ENCODE results near the gene OR2H2. TPM values are rescaled to one million over a fixed set of nuclear protein-coding genes. Genes with fewer than 3 reads are reported as not detected.

Gene OR2H2
- not detected for polyA plus RNA-seq (2013, experiment 1 of 2)
- polyA plus RNA-seq (2013, experiment 2 of 2): not detected

DNA sequence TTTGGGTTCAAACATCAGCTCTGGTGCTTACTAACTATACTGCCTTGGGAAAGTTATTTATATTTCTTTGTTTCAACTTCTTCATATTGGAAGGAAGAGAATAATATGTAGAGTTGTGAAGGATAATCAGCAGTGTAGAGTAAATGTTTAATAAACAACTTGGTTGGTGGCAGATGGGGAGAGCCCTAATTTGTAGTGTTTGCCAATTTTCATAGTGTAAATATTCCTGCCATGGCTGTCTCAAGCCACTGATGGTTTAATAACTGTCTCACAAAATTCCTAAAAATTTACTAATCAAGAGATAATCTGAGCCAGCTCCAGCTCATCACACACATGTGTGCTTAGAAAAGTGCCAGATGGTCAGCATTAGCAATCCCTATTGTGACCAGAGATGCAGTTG is at the start of gene OR2H2:
TSS of gene OR2H2 (plus strand) at position 301 of the 400 bp plus-strand sequence. CDS start 2,824 bp downstream, outside the sequence.
- H3K27ac ChIP-seq (ENCODE audit: low read depth, low read length): no peak within 1 kb of the TSS

DNA sequence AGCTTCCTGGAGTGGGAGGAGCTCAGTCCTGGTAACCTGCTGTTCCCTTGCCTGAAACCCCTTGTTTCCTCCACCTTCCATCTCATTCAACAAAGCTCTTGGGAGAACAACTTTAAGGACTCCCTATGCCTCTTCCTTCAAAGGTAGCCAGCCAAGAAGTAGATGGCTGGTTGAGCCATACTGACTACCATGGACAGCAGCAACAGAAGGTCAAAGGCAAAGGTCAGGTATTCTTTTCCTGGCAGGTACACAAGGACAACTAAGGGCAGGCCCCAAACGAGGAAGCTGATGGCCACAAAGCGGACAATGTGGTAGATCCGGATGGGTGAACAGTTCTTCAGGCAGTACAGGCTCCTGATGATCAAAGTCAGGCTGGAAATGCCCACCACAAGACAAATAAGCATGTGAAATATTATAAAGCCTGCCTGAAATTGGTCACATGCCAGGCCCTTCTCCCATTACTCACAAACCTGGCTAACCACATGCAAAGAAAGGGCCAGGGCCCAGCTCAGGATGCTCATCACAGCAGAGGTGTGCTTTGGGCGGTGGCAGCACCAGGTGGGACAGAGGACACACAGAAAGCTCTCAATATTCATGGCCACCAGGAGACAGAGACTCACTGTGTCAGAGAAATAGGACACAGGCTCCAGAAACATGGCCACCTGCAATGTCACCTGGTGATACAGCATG is 47.1 kb upstream of the OR2H2 start:
- WGBS: 80% methylated on average over 4 of the region's 4 CpGs
- H3K4me1 ChIP-seq (ENCODE audit: insufficient read depth, low read length): no peaks in the 10 kb centered on the region
- no peaks in the 10 kb centered on the region for H3K9me3 ChIP-seq (ENCODE audit: insufficient read depth, low read depth, low read length)
- no peaks in the 10 kb centered on the region for H3K27me3 ChIP-seq (ENCODE audit: insufficient read depth, low read length)
- H3K36me3 ChIP-seq (ENCODE audit: insufficient read depth, low read length): no peaks in the 10 kb centered on the region
- no peak overlapping the region for H3K4me3 ChIP-seq (ENCODE audit: low read length)
- H3K9ac ChIP-seq (ENCODE audit: low read depth, low read length): no peak overlapping the region
- no peak overlapping the region for H3K27ac ChIP-seq (ENCODE audit: low read depth, low read length)

More for the DNA sequence above, at the start of gene OR2H2:
- Histone ChIP-seq H3K36me3 (ENCODE audit: insufficient read depth, low read length) (no peaks in the 10 kb centered on the region), H3K4me3 (ENCODE audit: low read length) (no peak within 1 kb of the TSS), H3K9me3 (ENCODE audit: insufficient read depth, low read depth, low read length) (no peaks in the 10 kb centered on the region), H3K27me3 (ENCODE audit: insufficient read depth, low read length) (no peaks in the 10 kb centered on the region), H3K9ac (ENCODE audit: low read depth, low read length) (no peak within 1 kb of the TSS), H3K4me1 (ENCODE audit: insufficient read depth, low read length) (no peaks in the 10 kb centered on the region)

DNA sequence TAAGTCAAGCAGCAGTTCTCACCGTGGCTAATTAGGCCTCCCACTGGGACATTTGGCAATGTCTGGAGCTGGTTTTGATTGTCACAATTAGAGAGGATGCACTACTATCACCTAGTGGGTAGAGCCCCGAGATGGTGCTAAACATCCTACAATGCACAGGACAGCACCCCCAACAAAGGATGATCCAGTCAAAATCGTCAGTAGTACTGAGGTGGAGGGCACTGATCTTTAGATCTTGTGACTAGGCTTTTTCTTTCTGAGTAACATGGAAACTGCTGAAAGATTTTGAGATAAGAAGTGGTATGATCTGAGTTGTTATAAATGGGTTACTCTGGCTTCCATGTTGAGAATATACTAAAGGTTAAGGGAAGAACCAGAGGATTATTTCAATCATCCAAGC is 37.3 kb upstream of the OR2H2 start:
- Histone ChIP-seq H3K27ac (ENCODE audit: low read depth, low read length) (no peak overlapping the region), H3K36me3 (ENCODE audit: insufficient read depth, low read length) (no peaks in the 10 kb centered on the region), H3K9ac (ENCODE audit: low read depth, low read length) (no peak overlapping the region), H3K27me3 (ENCODE audit: insufficient read depth, low read length) (peaks cover 26% of the 10 kb centered on the region), H3K4me1 (ENCODE audit: insufficient read depth, low read length) (no peaks in the 10 kb centered on the region), H3K4me3 (ENCODE audit: low read length) (no peak overlapping the region), H3K9me3 (ENCODE audit: insufficient read depth, low read depth, low read length) (no peaks in the 10 kb centered on the region)
- 74% methylated on average over 3 of the region's 3 CpGs for WGBS

DNA sequence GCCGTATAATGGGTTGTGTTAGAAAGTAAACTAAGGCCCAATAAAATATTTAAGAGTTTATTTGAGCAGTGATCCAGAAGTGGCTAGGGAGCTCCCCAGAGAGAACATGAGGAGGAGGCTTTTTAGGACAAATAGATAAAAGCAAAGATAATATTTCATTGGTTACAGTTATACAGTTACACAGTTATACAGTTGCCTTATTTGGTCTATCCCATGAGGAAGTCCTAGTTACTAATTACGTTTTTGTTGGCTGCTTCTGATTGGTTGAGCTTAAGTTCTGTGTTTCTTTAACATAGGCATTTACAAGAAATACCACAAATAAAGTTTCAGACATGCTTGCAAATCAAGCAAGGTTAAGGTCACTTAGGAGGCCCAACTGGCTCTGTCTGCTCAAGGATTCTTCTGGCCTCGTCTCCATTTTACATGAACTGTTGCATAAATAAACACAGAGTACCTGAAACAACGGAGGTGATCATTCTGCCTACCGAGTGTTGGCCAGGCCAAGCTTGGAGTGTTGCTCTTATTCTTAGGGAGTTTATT is 32.3 kb upstream of the OR2H2 start:
- Histone ChIP-seq H3K27ac (ENCODE audit: low read depth, low read length) (no peak overlapping the region), H3K4me1 (ENCODE audit: insufficient read depth, low read length) (peaks cover 6% of the 10 kb centered on the region), H3K9ac (ENCODE audit: low read depth, low read length) (no peak overlapping the region), H3K27me3 (ENCODE audit: insufficient read depth, low read length) (peaks cover 74% of the 10 kb centered on the region), H3K9me3 (ENCODE audit: insufficient read depth, low read depth, low read length) (no peaks in the 10 kb centered on the region), H3K36me3 (ENCODE audit: insufficient read depth, low read length) (no peaks in the 10 kb centered on the region), H3K4me3 (ENCODE audit: low read length) (peak overlapping the region; percentile 52)
- 46% methylated on average over 5 of the region's 5 CpGs for WGBS

DNA sequence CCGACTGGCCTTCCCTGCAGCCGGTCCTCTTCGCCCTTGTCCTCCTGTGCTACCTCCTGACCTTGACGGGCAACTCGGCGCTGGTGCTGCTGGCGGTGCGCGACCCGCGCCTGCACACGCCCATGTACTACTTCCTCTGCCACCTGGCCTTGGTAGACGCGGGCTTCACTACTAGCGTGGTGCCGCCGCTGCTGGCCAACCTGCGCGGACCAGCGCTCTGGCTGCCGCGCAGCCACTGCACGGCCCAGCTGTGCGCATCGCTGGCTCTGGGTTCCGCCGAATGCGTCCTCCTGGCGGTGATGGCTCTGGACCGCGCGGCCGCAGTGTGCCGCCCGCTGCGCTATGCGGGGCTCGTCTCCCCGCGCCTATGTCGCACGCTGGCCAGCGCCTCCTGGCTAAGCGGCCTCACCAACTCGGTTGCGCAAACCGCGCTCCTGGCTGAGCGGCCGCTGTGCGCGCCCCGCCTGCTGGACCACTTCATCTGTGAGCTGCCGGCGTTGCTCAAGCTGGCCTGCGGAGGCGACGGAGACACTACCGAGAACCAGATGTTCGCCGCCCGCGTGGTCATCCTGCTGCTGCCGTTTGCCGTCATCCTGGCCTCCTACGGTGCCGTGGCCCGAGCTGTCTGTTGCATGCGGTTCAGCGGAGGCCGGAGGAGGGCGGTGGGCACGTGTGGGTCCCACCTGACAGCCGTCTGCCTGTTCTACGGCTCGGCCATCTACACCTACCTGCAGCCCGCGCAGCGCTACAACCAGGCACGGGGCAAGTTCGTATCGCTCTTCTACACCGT is 31.5 kb upstream of the OR2H2 start:
- H3K4me3 ChIP-seq (ENCODE audit: low read length): peak overlapping the region; percentile 52
- WGBS: 2% methylated on average over 82 of the region's 83 CpGs
- H3K9ac ChIP-seq (ENCODE audit: low read depth, low read length): no peak overlapping the region; the same call in 1 of the 2 replicates
- no peaks in the 10 kb centered on the region for H3K36me3 ChIP-seq (ENCODE audit: insufficient read depth, low read length)
- H3K4me1 ChIP-seq (ENCODE audit: insufficient read depth, low read length): peaks cover 12% of the 10 kb centered on the region
- H3K9me3 ChIP-seq (ENCODE audit: insufficient read depth, low read depth, low read length): no peaks in the 10 kb centered on the region
- H3K27me3 ChIP-seq (ENCODE audit: insufficient read depth, low read length): peaks cover 74% of the 10 kb centered on the region
- H3K27ac ChIP-seq (ENCODE audit: low read depth, low read length): no peak overlapping the region

DNA sequence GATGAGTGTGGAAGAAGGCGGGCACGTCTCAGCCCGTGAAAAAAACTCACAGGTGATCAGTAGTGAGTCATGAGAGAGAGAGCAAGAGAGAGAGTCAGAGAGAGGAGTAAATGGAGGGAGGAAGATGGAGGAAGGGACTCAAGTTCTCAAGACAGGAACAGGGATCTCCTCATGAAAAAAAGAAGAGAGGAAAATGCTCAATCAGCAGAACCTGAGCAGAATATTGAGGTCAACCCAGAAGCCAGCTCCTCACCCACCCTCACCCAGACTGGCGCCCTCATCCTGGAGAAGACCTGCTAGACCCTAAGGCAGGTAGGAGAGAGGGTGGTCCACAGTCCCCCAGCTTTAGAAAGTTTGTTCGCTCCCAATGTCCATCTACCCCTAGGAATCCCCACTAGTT is 30.2 kb upstream of the OR2H2 start:
- 92% methylated on average over 5 of the region's 5 CpGs for WGBS

DNA sequence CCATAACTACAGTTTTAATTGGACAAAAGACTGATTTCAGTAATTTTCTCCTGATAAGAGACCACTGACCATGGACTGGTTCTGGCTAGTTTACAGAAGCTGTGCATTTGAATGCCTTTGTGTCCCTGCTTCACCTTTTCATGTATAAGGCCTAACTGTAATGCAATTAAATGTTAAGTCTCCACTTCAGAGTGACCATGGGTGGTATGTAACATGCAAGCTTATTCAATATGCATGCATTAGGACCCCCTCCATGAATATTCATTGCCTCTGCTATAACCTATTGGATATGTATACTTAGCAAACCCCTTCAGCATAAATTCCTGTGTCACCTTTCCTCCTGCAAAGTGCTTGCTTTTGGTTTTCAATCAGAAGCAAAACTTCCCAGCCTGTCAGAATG is 27.6 kb upstream of the OR2H2 start:
- Histone ChIP-seq H3K4me1 (ENCODE audit: insufficient read depth, low read length) (peaks cover 12% of the 10 kb centered on the region), H3K27me3 (ENCODE audit: insufficient read depth, low read length) (peaks cover 65% of the 10 kb centered on the region), H3K9me3 (ENCODE audit: insufficient read depth, low read depth, low read length) (no peaks in the 10 kb centered on the region), H3K27ac (ENCODE audit: low read depth, low read length) (peak overlapping the region; percentile 1; the same call in 1 of the 2 replicates), H3K4me3 (ENCODE audit: low read length) (peak overlapping the region; percentile 5; the same call in 1 of the 2 replicates), H3K9ac (ENCODE audit: low read depth, low read length) (no peak overlapping the region), H3K36me3 (ENCODE audit: insufficient read depth, low read length) (no peaks in the 10 kb centered on the region)

More for the DNA sequence above, 30.2 kb upstream of the OR2H2 start:
- H3K4me3 ChIP-seq (ENCODE audit: low read length): no peak overlapping the region
- H3K4me1 ChIP-seq (ENCODE audit: insufficient read depth, low read length): peaks cover 12% of the 10 kb centered on the region
- H3K9me3 ChIP-seq (ENCODE audit: insufficient read depth, low read depth, low read length): no peaks in the 10 kb centered on the region
- H3K27me3 ChIP-seq (ENCODE audit: insufficient read depth, low read length): peaks cover 78% of the 10 kb centered on the region
- H3K36me3 ChIP-seq (ENCODE audit: insufficient read depth, low read length): no peaks in the 10 kb centered on the region
- H3K9ac ChIP-seq (ENCODE audit: low read depth, low read length): no peak overlapping the region
- H3K27ac ChIP-seq (ENCODE audit: low read depth, low read length): no peak overlapping the region

DNA sequence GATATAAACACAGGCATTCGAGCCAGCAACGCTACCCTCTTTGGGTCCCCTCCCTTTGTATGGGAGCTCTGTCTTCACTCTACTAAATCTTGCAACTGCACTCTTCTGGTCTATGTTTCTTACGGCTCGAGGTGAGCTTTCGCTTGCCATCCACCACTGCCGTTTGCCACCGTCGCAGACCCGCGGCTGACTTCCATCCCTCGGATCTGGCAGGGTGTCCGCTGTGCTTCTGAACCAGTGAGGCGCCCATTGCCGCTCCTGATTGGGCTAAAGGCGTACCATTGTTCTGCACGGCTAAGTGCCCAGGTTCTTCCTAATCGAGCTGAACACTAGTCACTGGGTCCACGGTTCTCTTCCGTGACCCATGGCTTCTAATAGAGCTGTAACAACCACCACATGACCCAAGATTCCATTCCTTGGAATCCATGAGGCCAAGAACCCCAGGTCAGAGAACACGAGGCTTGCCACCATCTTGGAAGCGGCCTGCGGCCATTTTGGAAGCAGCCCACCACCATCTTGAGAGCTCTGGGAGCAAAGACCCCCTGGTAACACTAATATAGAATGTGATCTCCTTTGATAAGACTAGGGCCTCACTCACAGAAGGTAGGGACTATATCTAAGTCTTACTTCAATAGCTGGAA is 26.4 kb upstream of the OR2H2 start:
- 90% methylated on average over 22 of the region's 22 CpGs for WGBS
- Histone ChIP-seq H3K4me1 (ENCODE audit: insufficient read depth, low read length) (peaks cover 12% of the 10 kb centered on the region), H3K27me3 (ENCODE audit: insufficient read depth, low read length) (peaks cover 52% of the 10 kb centered on the region)

DNA sequence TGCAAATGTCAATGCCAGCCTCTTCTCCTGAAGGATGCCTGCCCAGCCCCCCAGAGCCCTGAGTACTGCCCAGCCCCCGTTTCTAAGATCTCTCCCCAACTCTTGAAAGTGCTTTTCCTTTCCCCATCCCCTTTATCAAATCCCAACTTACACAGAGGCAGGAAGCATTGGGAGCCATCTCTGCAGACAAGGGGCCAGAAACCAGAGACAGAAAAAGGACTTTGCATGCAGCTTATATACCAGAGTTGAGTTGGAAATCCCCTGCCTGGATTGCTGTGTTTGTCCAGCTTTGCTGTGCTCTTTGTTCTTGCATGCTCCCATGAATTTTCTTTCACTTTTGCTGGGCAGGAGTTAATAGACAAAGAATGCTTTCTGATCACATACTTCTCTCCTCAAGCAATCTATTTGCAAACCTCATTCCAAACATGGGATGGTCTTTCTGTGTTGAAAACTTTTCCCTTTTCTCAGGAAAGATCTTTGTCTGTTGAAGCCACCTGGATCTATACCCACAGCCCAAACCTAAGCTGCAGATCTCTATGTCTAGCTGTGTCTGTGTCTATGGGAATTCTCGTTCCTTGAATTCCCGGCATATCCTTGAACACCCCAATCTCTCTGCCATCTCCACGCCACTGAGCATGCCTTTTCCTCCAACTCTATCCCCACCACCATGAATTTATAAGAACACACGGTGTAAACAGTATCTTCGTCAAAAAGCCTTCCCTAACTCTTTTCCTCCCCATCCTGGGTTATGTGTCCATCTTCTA is 25.2 kb upstream of the OR2H2 start, which contains the start of gene UBD:
TSS of gene UBD (minus strand) at position 209 of the 764 bp plus-strand sequence. CDS start at position 178, 31 bp downstream.
- Histone ChIP-seq H3K27ac (ENCODE audit: low read depth, low read length) (no peak within 1 kb of the TSS), H3K9ac (ENCODE audit: low read depth, low read length) (no peak within 1 kb of the TSS), H3K27me3 (ENCODE audit: insufficient read depth, low read length) (peaks cover 41% of the 10 kb centered on the region), H3K4me3 (ENCODE audit: low read length) (no peak within 1 kb of the TSS), H3K4me1 (ENCODE audit: insufficient read depth, low read length) (peaks cover 12% of the 10 kb centered on the region), H3K36me3 (ENCODE audit: insufficient read depth, low read length) (no peaks in the 10 kb centered on the region), H3K9me3 (ENCODE audit: insufficient read depth, low read depth, low read length) (no peaks in the 10 kb centered on the region)
- 87% methylated on average over 6 of the region's 6 CpGs for WGBS

More for the DNA sequence above, 26.4 kb upstream of the OR2H2 start:
- no peak overlapping the region for H3K27ac ChIP-seq (ENCODE audit: low read depth, low read length)
- no peak overlapping the region for H3K9ac ChIP-seq (ENCODE audit: low read depth, low read length)
- no peaks in the 10 kb centered on the region for H3K36me3 ChIP-seq (ENCODE audit: insufficient read depth, low read length)
- no peak overlapping the region for H3K4me3 ChIP-seq (ENCODE audit: low read length)
- no peaks in the 10 kb centered on the region for H3K9me3 ChIP-seq (ENCODE audit: insufficient read depth, low read depth, low read length)

DNA sequence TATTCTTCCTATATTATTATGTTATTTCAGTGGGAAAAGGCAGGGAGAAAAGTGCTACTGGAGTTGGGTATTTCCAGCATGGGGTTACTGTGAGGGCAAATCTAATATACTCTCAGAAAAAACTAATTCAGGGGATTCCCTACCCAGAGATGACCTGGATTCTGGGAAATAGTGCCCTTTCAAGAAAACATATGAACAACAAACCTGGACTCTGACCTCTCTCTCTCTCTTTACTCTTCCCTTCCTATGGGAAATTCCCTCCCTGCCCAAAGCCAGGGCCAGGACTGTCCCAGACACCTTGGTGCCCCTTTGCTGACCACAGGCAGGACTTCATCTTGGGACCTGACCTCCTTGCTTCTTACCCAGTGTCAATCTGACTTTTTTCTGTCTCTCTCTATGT is 23.8 kb upstream of the OR2H2 start:
- Histone ChIP-seq H3K27me3 (ENCODE audit: insufficient read depth, low read length) (peaks cover 27% of the 10 kb centered on the region), H3K9me3 (ENCODE audit: insufficient read depth, low read depth, low read length) (no peaks in the 10 kb centered on the region), H3K4me3 (ENCODE audit: low read length) (no peak overlapping the region), H3K4me1 (ENCODE audit: insufficient read depth, low read length) (peaks cover 12% of the 10 kb centered on the region), H3K27ac (ENCODE audit: low read depth, low read length) (no peak overlapping the region), H3K36me3 (ENCODE audit: insufficient read depth, low read length) (no peaks in the 10 kb centered on the region), H3K9ac (ENCODE audit: low read depth, low read length) (no peak overlapping the region)
